ENCODE data around the gene ANAPC10. TPM values are rescaled to one million over a fixed set of nuclear protein-coding genes. Genes with fewer than 3 reads are reported as not detected.
A peak's percentile ranks its signal among the peaks of the same experiment; 100 is the strongest.

The ANAPC10 gene
- total and polyA plus RNA-seq, 2 donors (not counting 1 experiment from before 2014, with no cell fraction given) = 28.1 to 29.7 TPM

DNA sequence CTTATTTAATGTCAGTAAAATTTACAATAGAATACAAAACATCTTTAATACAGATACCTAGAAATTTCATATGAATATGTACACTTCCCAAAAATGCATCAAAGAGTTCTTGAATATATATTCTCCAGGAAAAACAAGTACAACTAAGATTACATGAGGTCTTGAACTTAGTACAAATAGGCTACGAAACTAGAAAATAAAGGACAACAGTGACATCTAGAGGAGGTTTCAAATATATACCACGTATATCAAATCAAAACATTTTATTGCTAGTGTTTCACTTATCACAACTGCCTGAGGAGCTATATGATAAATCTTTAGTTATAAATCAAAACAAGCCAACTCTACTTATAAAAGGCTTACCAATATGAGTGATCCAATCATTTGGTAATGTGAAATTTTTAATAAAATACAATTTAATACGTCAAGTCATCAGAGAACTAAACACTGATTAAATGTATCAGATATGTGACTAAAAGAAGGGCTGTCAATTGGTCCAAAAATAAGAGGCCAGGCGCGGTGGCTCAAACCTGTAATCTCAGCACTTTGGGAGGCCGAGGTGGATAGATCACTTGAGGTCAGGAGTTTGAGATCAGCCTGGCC, 36.6 kb downstream of the ANAPC10 start:
- peak; percentile 44 to 81 for DNase-seq (ENCODE audit: low read depth in 2 of 2)
- Histone ChIP-seq H3K4me3 (replicated peaks in 1 of 4; ENCODE audit: control extremely low read depth in 1 of 4, insufficient read depth in 1 of 4, low read depth in 3 of 4, low read length in 4 of 4) (no peak overlapping the region), H3K36me3 (ENCODE audit: control insufficient read depth, insufficient read depth, low read length) (no peaks in the 10 kb centered on the region), H3K79me2 (ENCODE audit: control insufficient read depth, insufficient read depth, low read length) (no peaks in the 10 kb centered on the region), H3K4me1 (ENCODE audit: control insufficient read depth, extremely low read depth, insufficient read depth, low read length) (no peaks in the 10 kb centered on the region), H3K9ac (ENCODE audit: insufficient read depth, low read length) (no peak overlapping the region), H2AFZ (ENCODE audit: low read length) (no peak overlapping the region), H4K20me1 (ENCODE audit: control insufficient read depth, extremely low read depth, insufficient read depth, low read length) (no peaks in the 10 kb centered on the region), H3K9me3 (ENCODE audit: control insufficient read depth, insufficient read depth, low read depth, low read length) (no peaks in the 10 kb centered on the region), H3K27ac (ENCODE audit: insufficient read depth, low read length) (no peak overlapping the region), H3K4me2 (ENCODE audit: extremely low read depth, insufficient read depth, low read length) (no peak overlapping the region), H3K27me3 (ENCODE audit: control insufficient read depth, insufficient read depth, low read length) (no peaks in the 10 kb centered on the region)
- TF ChIP-seq, protein P1, sequence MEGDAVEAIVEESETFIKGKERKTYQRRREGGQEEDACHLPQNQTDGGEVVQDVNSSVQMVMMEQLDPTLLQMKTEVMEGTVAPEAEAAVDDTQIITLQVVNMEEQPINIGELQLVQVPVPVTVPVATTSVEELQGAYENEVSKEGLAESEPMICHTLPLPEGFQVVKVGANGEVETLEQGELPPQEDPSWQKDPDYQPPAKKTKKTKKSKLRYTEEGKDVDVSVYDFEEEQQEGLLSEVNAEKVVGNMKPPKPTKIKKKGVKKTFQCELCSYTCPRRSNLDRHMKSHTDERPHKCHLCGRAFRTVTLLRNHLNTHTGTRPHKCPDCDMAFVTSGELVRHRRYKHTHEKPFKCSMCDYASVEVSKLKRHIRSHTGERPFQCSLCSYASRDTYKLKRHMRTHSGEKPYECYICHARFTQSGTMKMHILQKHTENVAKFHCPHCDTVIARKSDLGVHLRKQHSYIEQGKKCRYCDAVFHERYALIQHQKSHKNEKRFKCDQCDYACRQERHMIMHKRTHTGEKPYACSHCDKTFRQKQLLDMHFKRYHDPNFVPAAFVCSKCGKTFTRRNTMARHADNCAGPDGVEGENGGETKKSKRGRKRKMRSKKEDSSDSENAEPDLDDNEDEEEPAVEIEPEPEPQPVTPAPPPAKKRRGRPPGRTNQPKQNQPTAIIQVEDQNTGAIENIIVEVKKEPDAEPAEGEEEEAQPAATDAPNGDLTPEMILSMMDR (conservative IDR thresholded peaks at IDR 0.05 in 1 of 2, IDR thresholded peaks at IDR 0.05 in 1 of 2; ENCODE audit: low read depth in 1 of 2, low read length in 2 of 2) = peak in 1 of 2 donors; percentile 14
- TF ChIP-seq EZH2 (IDR thresholded peaks at IDR 0.05; ENCODE audit: low read length, missing control alignments) = no peak

DNA sequence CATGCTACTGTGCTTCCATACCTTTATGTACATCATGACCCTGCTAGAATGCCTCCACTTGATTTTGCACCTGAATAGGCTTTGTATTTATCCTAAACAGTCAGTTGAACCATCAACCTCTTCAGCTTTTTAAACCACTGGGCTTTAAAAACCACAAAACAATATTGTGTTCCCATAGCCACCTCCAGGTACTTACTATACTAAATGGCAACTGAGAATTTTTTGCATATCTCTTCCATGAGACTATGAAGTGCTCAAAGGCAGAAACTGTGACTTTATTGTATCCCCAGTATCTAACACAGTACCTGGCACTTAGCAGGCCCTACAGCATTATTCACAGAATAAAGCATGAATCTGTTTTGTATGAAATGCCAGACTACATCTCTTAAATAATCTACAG, 39.7 kb downstream of the ANAPC10 start:
- TF ChIP-seq, protein P1 (conservative IDR thresholded peaks at IDR 0.05 in 1 of 2, IDR thresholded peaks at IDR 0.05 in 1 of 2; ENCODE audit: low read depth in 1 of 2, low read length in 2 of 2) = no peak
- no peak for TF ChIP-seq EZH2 (IDR thresholded peaks at IDR 0.05; ENCODE audit: low read length, missing control alignments)
- Histone ChIP-seq H3K36me3 (ENCODE audit: control insufficient read depth, insufficient read depth, low read length) (no peaks in the 10 kb centered on the region), H2AFZ (ENCODE audit: low read length) (no peak overlapping the region), H3K79me2 (ENCODE audit: control insufficient read depth, insufficient read depth, low read length) (no peaks in the 10 kb centered on the region), H3K4me1 (ENCODE audit: control insufficient read depth, extremely low read depth, insufficient read depth, low read length) (no peaks in the 10 kb centered on the region), H3K9me3 (ENCODE audit: control insufficient read depth, insufficient read depth, low read depth, low read length) (no peaks in the 10 kb centered on the region), H3K27ac (ENCODE audit: insufficient read depth, low read length) (no peak overlapping the region), H3K9ac (ENCODE audit: insufficient read depth, low read length) (no peak overlapping the region), H4K20me1 (ENCODE audit: control insufficient read depth, extremely low read depth, insufficient read depth, low read length) (no peaks in the 10 kb centered on the region), H3K27me3 (ENCODE audit: control insufficient read depth, insufficient read depth, low read length) (no peaks in the 10 kb centered on the region), H3K4me2 (ENCODE audit: extremely low read depth, insufficient read depth, low read length) (no peak overlapping the region), H3K4me3 (replicated peaks in 1 of 4; ENCODE audit: control extremely low read depth in 1 of 4, insufficient read depth in 1 of 4, low read depth in 3 of 4, low read length in 4 of 4) (no peak overlapping the region)
- DNase-seq (ENCODE audit: low read depth in 2 of 2) = peak in 1 of 2 donors; percentile 36

DNA sequence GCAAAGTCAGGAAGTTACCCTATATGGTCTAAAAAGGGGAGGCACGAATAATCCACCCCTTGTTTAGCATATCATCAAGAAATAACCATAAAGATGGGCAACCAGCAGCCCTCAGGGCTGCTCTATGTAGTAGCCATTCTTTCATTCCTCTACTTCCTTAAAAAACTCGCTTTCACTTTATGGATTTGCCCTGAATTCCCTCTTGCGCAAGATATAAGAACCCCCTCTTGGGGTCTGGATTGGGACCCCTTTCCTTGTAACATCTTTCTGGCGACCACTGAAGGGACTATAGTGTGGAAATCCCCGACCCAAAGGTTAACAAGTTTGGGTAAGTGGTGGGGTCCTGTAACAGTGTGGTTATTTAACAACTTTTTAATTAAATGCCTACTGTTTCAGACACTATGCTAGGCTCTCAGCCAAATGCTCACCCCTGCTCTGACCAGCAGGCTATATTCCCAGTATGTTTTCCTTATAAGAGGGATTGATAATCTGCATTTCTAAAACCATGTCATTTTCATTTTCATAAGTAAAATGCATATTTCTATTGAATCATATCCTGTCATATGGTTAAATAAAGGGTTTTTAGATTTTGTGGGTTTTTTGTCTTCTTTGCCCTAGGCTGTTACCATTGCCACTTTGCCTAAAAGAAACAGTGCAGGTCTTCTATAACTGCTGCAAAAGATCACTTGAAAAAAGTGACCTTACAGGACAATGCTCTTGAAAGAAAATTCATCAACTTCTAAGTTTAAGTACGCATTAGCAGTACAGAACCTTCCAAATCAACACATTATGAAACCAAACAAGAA, 41.5 kb downstream of the ANAPC10 start:
- Histone ChIP-seq H3K27ac (ENCODE audit: insufficient read depth, low read length) (no peak overlapping the region), H3K4me3 (replicated peaks in 1 of 4; ENCODE audit: control extremely low read depth in 1 of 4, insufficient read depth in 1 of 4, low read depth in 3 of 4, low read length in 4 of 4) (no peak overlapping the region), H3K36me3 (ENCODE audit: control insufficient read depth, insufficient read depth, low read length) (no peaks in the 10 kb centered on the region), H3K79me2 (ENCODE audit: control insufficient read depth, insufficient read depth, low read length) (no peaks in the 10 kb centered on the region), H3K4me2 (ENCODE audit: extremely low read depth, insufficient read depth, low read length) (no peak overlapping the region), H3K27me3 (ENCODE audit: control insufficient read depth, insufficient read depth, low read length) (no peaks in the 10 kb centered on the region), H3K9ac (ENCODE audit: insufficient read depth, low read length) (no peak overlapping the region), H3K4me1 (ENCODE audit: control insufficient read depth, extremely low read depth, insufficient read depth, low read length) (no peaks in the 10 kb centered on the region), H2AFZ (ENCODE audit: low read length) (no peak overlapping the region), H4K20me1 (ENCODE audit: control insufficient read depth, extremely low read depth, insufficient read depth, low read length) (no peaks in the 10 kb centered on the region), H3K9me3 (ENCODE audit: control insufficient read depth, insufficient read depth, low read depth, low read length) (no peaks in the 10 kb centered on the region)
- no peak for DNase-seq (ENCODE audit: low read depth in 2 of 2)
- TF ChIP-seq, protein P1 (conservative IDR thresholded peaks at IDR 0.05 in 1 of 2, IDR thresholded peaks at IDR 0.05 in 1 of 2; ENCODE audit: low read depth in 1 of 2, low read length in 2 of 2) = no peak
- TF ChIP-seq EZH2 (IDR thresholded peaks at IDR 0.05; ENCODE audit: low read length, missing control alignments) = no peak
